Transverse colon (tissue), 4 donors: ENCODE data around the gene SEPTIN8. TPM values are rescaled to one million over a fixed set of nuclear protein-coding genes. Genes with fewer than 3 reads are reported as not detected.

Experiments
- DNase-seq: peaks from one replicate; pipeline ENCODE4 v3.0.0-alpha.2; 2019
- H3K27ac ChIP-seq, 4 donors: fragments of 200-600 bp; sonication (generic); 2 replicates each; pipeline ENCODE4 v1.5.1; 2016 to 2018; ENCODE audit warnings: inconsistent platforms in 4 of 4
- H3K27me3 ChIP-seq: fragments of 200-600 bp; sonication (generic); 2 replicates; pipeline ENCODE4 v1.5.1; 2017; ENCODE audit warnings: inconsistent platforms
- H3K36me3 ChIP-seq, 4 donors: fragments of 200-600 bp; sonication (generic); 2 replicates each; pipeline ENCODE4 v1.5.1; 2017 to 2019; ENCODE audit warnings: inconsistent platforms in 4 of 4
- H3K4me1 ChIP-seq, 4 donors: fragments of 200-600 bp; sonication (generic); 2 replicates each; pipeline ENCODE4 v1.5.1; 2017 to 2020; ENCODE audit warnings: inconsistent platforms in 4 of 4
- H3K4me3 ChIP-seq, 4 donors: fragments of 200-600 bp; sonication (generic); 1 replicate in 1 of 4; 2 replicates in 3 of 4; pipeline versions ENCODE4 v1.5.1 to v1.6.1; 2017 to 2019; ENCODE audit warnings: inconsistent platforms in 4 of 4
- H3K9me3 ChIP-seq, 2 donors: fragments of 200-600 bp; sonication (generic); 2 replicates each; pipeline ENCODE4 v1.5.1; 2017 to 2019; ENCODE audit warnings: inconsistent platforms in 2 of 2
- CTCF ChIP-seq, 5 experiments: fragments of 200-600 bp in 3 of 5; fragments of 450-650 bp in 2 of 5; sonication (generic) in 3 of 5; IDR thresholded peaks; 1 replicate in 2 of 5; 2 replicates in 3 of 5; pipeline ENCODE4 v1.5.1; 2016 to 2017; ENCODE audit warnings: antibody characterized with exemption in 5 of 5, inconsistent platforms in 3 of 5, mild to moderate bottlenecking in 2 of 5, moderate library complexity in 1 of 5
- EP300 ChIP-seq: sonication (generic); formaldehyde crosslinking; IDR thresholded peaks from one replicate; pipeline ENCODE4 v1.6.1; 2017; ENCODE audit warnings: antibody characterized with exemption, low read depth
- POLR2A ChIP-seq: fragments of 450-650 bp; IDR thresholded peaks from one replicate; pipeline ENCODE4 v1.6.1; 2016; ENCODE audit warnings: antibody characterized with exemption, mild to moderate bottlenecking, moderate library complexity
- POLR2AphosphoS5 ChIP-seq, 3 donors: sonication (generic); formaldehyde crosslinking; IDR thresholded peaks; one replicate each; pipeline ENCODE4 v1.6.1; 2016; ENCODE audit warnings: antibody characterized with exemption in 3 of 3
- WGBS, 2 donors: methylation state at CpG; one replicate each; pipeline ENCODE4 v1.1.5; 2018; ENCODE audit warnings: low coverage in 1 of 2; 5-methylcytosine and 5-hydroxymethylcytosine counted together
- in situ Hi-C, 4 donors: fragments of 200-750 bp; cut with MboI; loops; one replicate each; pipeline versions ENCODE4 v1.15.0 to v1.15.1; 2017; ENCODE audit warnings: low sequenced_read_pairs in 3 of 4, low pct_ligation_motif_present in 1 of 4, low pct_unique_long_range_greater_than_20kb in 1 of 4
- intact Hi-C: fragments of 100-400 bp; cut with DNase I; formaldehyde crosslinking; loops from one replicate; pipeline ENCODE4 v1.15.1; 2023; ENCODE audit warnings: low total_unique reads
- total RNA-seq, 4 donors: library from RNA; depleted of rRNA; stranded (reverse); fragments of >200 nt; gene quantifications; one replicate each; pipeline ENCODE4 v1.1.0, GENCODE V29; 2016

SEPTIN8 gene
- total RNA-seq, 4 donors from 2014 or later: 38.4 to 70.7 (median 53.5) TPM

- no peak overlapping the region for H3K27ac ChIP-seq
- 95 to 100% methylated on average over 2 to 18 of the region's 22 CpGs for WGBS, 2 donors
- peaks cover 0 to 12% (median 5%) of the 10 kb centered on the region in 4 donors for H3K36me3 ChIP-seq
- H3K4me1 ChIP-seq: no peaks in the 10 kb centered on the region
- peak; percentile 7 for DNase-seq
- no peak overlapping the region for H3K4me3 ChIP-seq
- no peaks in the 10 kb centered on the region for H3K27me3 ChIP-seq
- intact Hi-C loops: no loop called here
- no peaks in the 10 kb centered on the region for H3K9me3 ChIP-seq
- TF ChIP-seq POLR2A: no peak
- TF ChIP-seq POLR2AphosphoS5 (IDR thresholded peaks at IDR 0.05): no peak
- TF ChIP-seq EP300: no peak
- TF ChIP-seq CTCF (IDR thresholded peaks at IDR 0.05): no peak
- in situ Hi-C loops: no loop called here
Observed at GRCh38 chr5:132761321-132762240, 15.5 kb downstream of the SEPTIN8 start.

- DNase-seq: peak; percentile 5
- H3K27ac ChIP-seq: no peak overlapping the region
- H3K27me3 ChIP-seq: no peaks in the 10 kb centered on the region
- in situ Hi-C loops: no loop called here
- TF ChIP-seq POLR2AphosphoS5 (IDR thresholded peaks at IDR 0.05) (no peak), CTCF (IDR thresholded peaks at IDR 0.05) (no peak), EP300 (no peak), POLR2A (no peak)
- peaks cover 0 to 12% (median 5%) of the 10 kb centered on the region in 4 donors for H3K36me3 ChIP-seq
- intact Hi-C loops: no loop called here
- no peaks in the 10 kb centered on the region for H3K9me3 ChIP-seq
- no peak overlapping the region for H3K4me3 ChIP-seq
- H3K4me1 ChIP-seq: no peaks in the 10 kb centered on the region
- 87 to 92% methylated on average over 9 to 21 of the region's 21 CpGs for WGBS, 2 donors
Observed at GRCh38 chr5:132760601-132761317, 16.3 kb downstream of the SEPTIN8 start.

DNA sequence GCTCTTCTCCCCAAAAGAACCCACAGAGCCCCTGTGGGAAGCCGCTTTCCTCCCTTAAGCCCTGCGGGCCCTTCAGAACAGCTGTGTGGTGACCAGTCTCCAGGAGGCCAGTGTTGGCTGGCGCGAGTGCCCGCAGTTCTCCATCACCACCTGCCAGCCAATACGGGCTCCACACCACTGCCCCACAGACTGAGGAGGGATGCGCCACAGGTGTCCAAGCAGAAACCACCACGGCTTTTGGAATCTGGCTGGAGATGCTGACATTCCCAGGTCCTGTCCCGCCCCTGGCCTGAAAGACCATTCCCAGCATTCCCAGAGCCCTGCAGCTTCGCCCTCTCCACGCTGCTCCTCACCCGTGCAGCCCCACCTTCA is 17.0 kb downstream of the SEPTIN8 start:
- H3K4me1 ChIP-seq: no peaks in the 10 kb centered on the region
- 92% methylated on average over 12 of the region's 12 CpGs; no CpG with 5 or more reads in 1 of the 2 donors for WGBS, 2 donors
- H3K36me3 ChIP-seq: peaks cover 0 to 12% (median 5%) of the 10 kb centered on the region in 4 donors
- H3K27ac ChIP-seq: no peak overlapping the region
- H3K9me3 ChIP-seq: no peaks in the 10 kb centered on the region
- TF ChIP-seq CTCF (IDR thresholded peaks at IDR 0.05) (no peak), POLR2A (no peak), EP300 (no peak), POLR2AphosphoS5 (IDR thresholded peaks at IDR 0.05) (no peak)
- intact Hi-C loops: no loop called here
- no peak overlapping the region for H3K4me3 ChIP-seq
- in situ Hi-C loops: no loop called here
- peak; percentile 6 for DNase-seq
- H3K27me3 ChIP-seq: no peaks in the 10 kb centered on the region
